GM12878 (cell line): Measurements from ENCODE around the gene NUDT22. TPM values are rescaled to one million over a fixed set of nuclear protein-coding genes. Genes with fewer than 3 reads are reported as not detected.

Source experiments
- BACH1 ChIP-seq: fragments of 450-650 bp; IDR thresholded peaks from 2 replicates; pipeline ENCODE4 v1.6.1; 2017; ENCODE audit warnings: mild to moderate bottlenecking, borderline replicate concordance
- BHLHE40 ChIP-seq, 2 experiments: fragments of 450-650 bp in 1 of 2; IDR thresholded peaks; 2 replicates each; pipeline ENCODE4 v1.6.1; 2011 to 2017; ENCODE audit warnings: low read depth in 2 of 2, borderline replicate concordance in 1 of 2, improper control_type of control experiment in 1 of 2, low read length in 1 of 2, mild to moderate bottlenecking in 1 of 2
- CREM ChIP-seq: IDR thresholded peaks from 2 replicates; pipeline ENCODE4 v1.6.1; 2014; ENCODE audit warnings: antibody characterized with exemption, low read depth
- EGR1 ChIP-seq, 2 experiments: IDR thresholded peaks; 1 replicate in 1 of 2; 2 replicates in 1 of 2; pipeline ENCODE4 v1.6.1; 2011 to 2012; ENCODE audit warnings: low read depth in 2 of 2, low read length in 2 of 2, borderline replicate concordance in 1 of 2, mild to moderate bottlenecking in 1 of 2, moderate library complexity in 1 of 2
- FOXM1 ChIP-seq: IDR thresholded peaks from 2 replicates; pipeline ENCODE4 v1.6.1; 2012; ENCODE audit warnings: low read depth, mild to moderate bottlenecking, inconsistent platforms, low read length, moderate library complexity
- GATAD2B ChIP-seq: fragments of 450-650 bp; conservative IDR thresholded peaks from 2 replicates; pipeline ENCODE4 v1.6.1; 2017; ENCODE audit warnings: low read depth, mild to moderate bottlenecking, moderate library complexity
- HDGF ChIP-seq: fragments of 450-650 bp; IDR thresholded peaks from 2 replicates; pipeline ENCODE4 v1.6.1; 2016; ENCODE audit warnings: antibody characterized with exemption
- IKZF1 ChIP-seq: fragments of 450-650 bp; conservative IDR thresholded peaks from 2 replicates; pipeline ENCODE4 v1.6.1; 2017; ENCODE audit warnings: antibody characterized with exemption, mild to moderate bottlenecking
- IRF3 ChIP-seq: fragments of 450-650 bp; IDR thresholded peaks from 2 replicates; pipeline ENCODE4 v1.6.1; 2014; ENCODE audit warnings: mild to moderate bottlenecking
- LARP7 ChIP-seq: fragments of 450-650 bp; IDR thresholded peaks from 2 replicates; pipeline ENCODE4 v1.6.1; 2017; ENCODE audit warnings: mild to moderate bottlenecking
- NKRF ChIP-seq: fragments of 450-650 bp; conservative IDR thresholded peaks from 2 replicates; pipeline ENCODE4 v1.6.1; 2017; ENCODE audit warnings: mild to moderate bottlenecking, moderate library complexity
- POLR2A ChIP-seq: IDR thresholded peaks from 2 replicates; pipeline ENCODE4 v1.6.1; 2011; ENCODE audit warnings: low read depth, mild to moderate bottlenecking, low read length
- RB1 ChIP-seq: fragments of 450-650 bp; formaldehyde crosslinking; IDR thresholded peaks from 2 replicates; pipeline ENCODE4 v1.6.1; 2017; ENCODE audit warnings: mild to moderate bottlenecking, borderline replicate concordance
- SIX5 ChIP-seq: IDR thresholded peaks from 2 replicates; pipeline ENCODE4 v1.6.1; 2011; ENCODE audit warnings: mild to moderate bottlenecking, low read depth, low read length, moderate library complexity; ENCODE audit not compliant: severe bottlenecking
- SRF ChIP-seq, 2 experiments: IDR thresholded peaks; 2 replicates each; pipeline ENCODE4 v1.6.1; 2011; ENCODE audit warnings: low read depth in 2 of 2, low read length in 2 of 2, mild to moderate bottlenecking in 1 of 2, moderate library complexity in 1 of 2
- TARDBP ChIP-seq: IDR thresholded peaks from 2 replicates; pipeline ENCODE4 v1.6.1; 2016; ENCODE audit warnings: borderline replicate concordance
- TCF3 ChIP-seq: IDR thresholded peaks from 2 replicates; pipeline ENCODE4 v1.6.1; 2012; ENCODE audit warnings: low read depth, mild to moderate bottlenecking, low read length, borderline replicate concordance; ENCODE audit not compliant: insufficient read depth
- TCF7 ChIP-seq: IDR thresholded peaks from 2 replicates; pipeline ENCODE4 v1.6.1; 2014; ENCODE audit warnings: antibody characterized with exemption, borderline replicate concordance
- ZBTB11 ChIP-seq: fragments of 450-650 bp; formaldehyde crosslinking; IDR thresholded peaks from 2 replicates; pipeline ENCODE4 v1.5.0; 2022; ENCODE audit warnings: mild to moderate bottlenecking, missing genetic modification characterization
- polyA plus RNA-seq, 11 experiments: library from polyadenylated mRNA; depleted of rRNA in 4 of 11; unstranded in 6 of 11; stranded (reverse) in 5 of 11; fragments of >200 nt; fragmentation: Nextera tagmentation in 4 of 11; fragmentation: Illumina TruSeq in 1 of 11; extraction: Ambion mirVana in 4 of 11; extraction: Trizol in 1 of 11; gene quantifications; 1 replicate in 1 of 11; 2 replicates in 10 of 11; pipeline versions ENCODE4 v1.2.1 to v1.2.3, GENCODE V29; 2011 to 2016; ENCODE audit warnings: inconsistent platforms in 2 of 11, missing spikeins in 2 of 11, low read depth in 1 of 11
- total RNA-seq, 4 experiments: library from RNA; depleted of rRNA in 3 of 4; stranded (reverse); fragments of >200 nt in 3 of 4; fragmentation: Illumina TruSeq in 1 of 4; extraction: Trizol in 1 of 4; gene quantifications; 2 replicates each; pipeline versions ENCODE4 v1.2.1 to v1.2.3, GENCODE V29; 2013 to 2021
- TF ChIP-seq, protein P1 (sequence below): fragments of 450-650 bp; IDR thresholded peaks from 2 replicates; pipeline ENCODE4 v1.6.1; 2018; ENCODE audit warnings: mild to moderate bottlenecking, low read depth, moderate library complexity; ENCODE audit not compliant: partially characterized antibody

The NUDT22 gene
- total and polyA plus RNA-seq, 10 of the 15 experiments (the other 5 are each of a cell fraction or from before 2014, with no cell fraction given) = 6.7 to 115 (median 64.7) TPM

GRCh38 chr11:64246871-64247728 lies 21.0 kb downstream of the NUDT22 start, which contains the start of gene PPP1R14B (continued):
- TF ChIP-seq NKRF = peak; percentile 75; the same call in 1 of the 2 replicates
- TF ChIP-seq SIX5 = peak; percentile 87
- TF ChIP-seq TCF7 = no peak
- no peak for TF ChIP-seq FOXM1
- TF ChIP-seq CREM = 0 out of 2 replicates have a peak, but pooled peaks have one; percentile 46
- TF ChIP-seq IKZF1 = peak; percentile 89
- no peak for TF ChIP-seq IRF3
- no peak for TF ChIP-seq SRF (IDR thresholded peaks at IDR 0.05; ENCODE audit: low read depth in 2 of 2, low read length in 2 of 2)
- TF ChIP-seq HDGF = peak; percentile 66; the same call in 1 of the 2 replicates
- TF ChIP-seq BACH1 = peak; percentile 26; the same call in 1 of the 2 replicates
- TF ChIP-seq ZBTB11 = 0 out of 2 replicates have a peak, but pooled peaks have one; percentile 15
- TF ChIP-seq, protein P1, sequence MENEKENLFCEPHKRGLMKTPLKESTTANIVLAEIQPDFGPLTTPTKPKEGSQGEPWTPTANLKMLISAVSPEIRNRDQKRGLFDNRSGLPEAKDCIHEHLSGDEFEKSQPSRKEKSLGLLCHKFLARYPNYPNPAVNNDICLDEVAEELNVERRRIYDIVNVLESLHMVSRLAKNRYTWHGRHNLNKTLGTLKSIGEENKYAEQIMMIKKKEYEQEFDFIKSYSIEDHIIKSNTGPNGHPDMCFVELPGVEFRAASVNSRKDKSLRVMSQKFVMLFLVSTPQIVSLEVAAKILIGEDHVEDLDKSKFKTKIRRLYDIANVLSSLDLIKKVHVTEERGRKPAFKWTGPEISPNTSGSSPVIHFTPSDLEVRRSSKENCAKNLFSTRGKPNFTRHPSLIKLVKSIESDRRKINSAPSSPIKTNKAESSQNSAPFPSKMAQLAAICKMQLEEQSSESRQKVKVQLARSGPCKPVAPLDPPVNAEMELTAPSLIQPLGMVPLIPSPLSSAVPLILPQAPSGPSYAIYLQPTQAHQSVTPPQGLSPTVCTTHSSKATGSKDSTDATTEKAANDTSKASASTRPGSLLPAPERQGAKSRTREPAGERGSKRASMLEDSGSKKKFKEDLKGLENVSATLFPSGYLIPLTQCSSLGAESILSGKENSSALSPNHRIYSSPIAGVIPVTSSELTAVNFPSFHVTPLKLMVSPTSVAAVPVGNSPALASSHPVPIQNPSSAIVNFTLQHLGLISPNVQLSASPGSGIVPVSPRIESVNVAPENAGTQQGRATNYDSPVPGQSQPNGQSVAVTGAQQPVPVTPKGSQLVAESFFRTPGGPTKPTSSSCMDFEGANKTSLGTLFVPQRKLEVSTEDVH = no peak
- 0 out of 2 replicates have a peak, but pooled peaks have one; percentile 7 for TF ChIP-seq TCF3
- TF ChIP-seq LARP7 = peak; percentile 58
- peak; percentile 13 for TF ChIP-seq POLR2A
- peak; percentile 91 for TF ChIP-seq TARDBP
- TF ChIP-seq BHLHE40 (IDR thresholded peaks at IDR 0.05; ENCODE audit: borderline replicate concordance in 1 of 2, low read depth in 2 of 2, low read length in 1 of 2) = peak in 1 of 2 experiments; percentile 44; a peak in 1 of 4 replicates
- peak; percentile 51 for TF ChIP-seq GATAD2B
- peak in 1 of 2 experiments; percentile 57; a peak in 2 of 3 replicates for TF ChIP-seq EGR1 (IDR thresholded peaks at IDR 0.05; ENCODE audit: borderline replicate concordance in 1 of 2, low read depth in 2 of 2, low read length in 2 of 2)
- 0 out of 2 replicates have a peak, but pooled peaks have one; percentile 18 for TF ChIP-seq RB1
